ES-I3 (cell line): ENCODE results near the gene RANBP3L.
"Not testable (repeated sequence)": the region's sequence is repeated elsewhere in the genome, so short reads cannot be mapped to it uniquely, and the experiment has no call there.

Experiments used
- H3K36me3 ChIP-seq: 2 replicates; pipeline ENCODE4 v1.6.1; 2013; ENCODE audit warnings: mild to moderate bottlenecking, low read length, control low read depth, moderate library complexity; ENCODE audit not compliant: insufficient read depth
- H3K4me1 ChIP-seq: 2 replicates; pipeline ENCODE4 v1.6.1; 2013; ENCODE audit warnings: mild to moderate bottlenecking, control low read depth, low read length; ENCODE audit not compliant: insufficient read depth
- H3K9ac ChIP-seq: 2 replicates; pipeline ENCODE4 v1.6.1; 2013; ENCODE audit warnings: low read depth, mild to moderate bottlenecking, low read length, moderate library complexity
- H3K9me3 ChIP-seq: 2 replicates; pipeline ENCODE4 v1.6.1; 2013; ENCODE audit warnings: mild to moderate bottlenecking, low read length, moderate library complexity; ENCODE audit not compliant: control insufficient read depth, insufficient read depth

RANBP3L gene

DNA sequence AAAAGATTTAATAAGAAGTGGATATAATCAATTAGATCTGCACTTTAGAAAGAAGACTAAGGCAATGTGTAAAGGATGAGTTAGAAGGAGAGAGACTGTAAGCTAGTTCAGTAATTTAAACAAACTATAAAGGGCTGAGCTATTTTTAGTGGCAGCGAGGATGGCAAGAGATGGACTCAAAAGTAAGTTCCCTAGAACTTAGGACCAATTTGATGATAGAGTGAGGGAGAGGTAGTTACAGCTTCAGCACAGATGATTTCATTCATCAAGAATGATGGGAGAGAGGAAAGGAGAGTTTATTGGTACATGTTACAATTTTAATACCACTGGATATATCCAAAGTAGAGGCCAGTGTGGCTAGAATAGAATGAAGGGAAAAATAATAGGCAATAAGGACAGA, 79.1 kb downstream of the RANBP3L start:
- H3K9ac ChIP-seq, result no peak overlapping the region
- no peaks in the 10 kb centered on the region for H3K9me3 ChIP-seq
- no peaks in the 10 kb centered on the region for H3K36me3 ChIP-seq
- no peaks in the 10 kb centered on the region for H3K4me1 ChIP-seq

DNA sequence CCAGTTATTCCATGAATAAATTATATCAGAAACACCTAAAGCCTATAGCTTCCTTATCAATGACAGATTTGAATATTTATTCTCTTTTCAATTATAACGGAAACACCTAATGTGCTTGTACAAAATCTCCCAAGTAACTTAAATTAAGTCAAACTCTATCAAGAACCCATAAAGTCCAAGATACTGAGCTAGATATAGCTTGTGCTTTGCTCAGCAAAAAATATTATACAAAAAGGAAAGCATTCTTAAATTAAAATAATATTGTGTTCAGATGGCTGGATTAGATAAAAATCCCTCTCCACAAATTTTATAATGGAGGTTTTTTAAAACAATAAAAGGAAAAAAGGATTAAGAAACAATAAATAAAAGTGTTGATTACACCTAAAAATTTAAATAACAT, 83.7 kb downstream of the RANBP3L start:
- Histone ChIP-seq H3K36me3 (no peaks in the 10 kb centered on the region), H3K9me3 (no peaks in the 10 kb centered on the region), H3K4me1 (no peaks in the 10 kb centered on the region), H3K9ac (no peak overlapping the region)

DNA sequence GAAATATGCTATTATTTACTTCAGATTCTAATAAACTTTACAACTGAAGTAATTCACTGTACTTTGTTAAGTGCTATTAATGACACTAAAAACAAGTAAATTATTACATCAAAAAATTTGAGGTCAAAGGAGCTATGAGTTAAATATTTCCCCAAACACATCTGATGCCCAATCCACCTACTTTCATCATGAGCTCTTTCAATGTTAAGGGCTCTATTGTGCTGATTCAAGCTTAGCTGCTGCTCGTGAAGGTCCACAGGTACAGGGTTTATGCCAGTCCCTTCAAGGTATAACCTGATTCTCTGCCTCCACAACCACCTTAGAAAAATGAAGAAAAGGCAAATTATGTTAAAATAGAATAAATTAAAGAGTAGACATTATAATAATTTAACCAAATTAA, 84.1 kb downstream of the RANBP3L start:
- H3K36me3 ChIP-seq, result no peaks in the 10 kb centered on the region

DNA sequence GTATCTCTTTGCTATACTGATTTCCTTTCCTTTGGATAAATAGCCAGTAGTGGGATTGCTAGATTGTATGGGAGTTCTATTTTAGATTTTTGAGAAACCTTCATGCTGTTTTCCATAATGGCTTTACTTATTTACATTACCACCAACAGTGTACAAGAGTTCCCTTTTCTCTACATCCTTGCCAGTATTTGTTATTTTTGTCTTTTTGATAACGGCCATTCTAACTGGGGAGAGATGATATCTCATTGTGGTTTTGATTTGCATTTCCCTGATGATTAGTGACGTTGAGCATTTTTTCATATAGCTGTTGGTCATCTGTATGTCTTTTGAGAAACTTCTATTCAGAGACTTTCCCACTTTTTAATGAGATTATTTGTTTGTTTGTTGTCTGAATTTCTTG, 85.8 kb downstream of the RANBP3L start:
- Histone ChIP-seq H3K9ac (no peak overlapping the region), H3K9me3 (no peaks in the 10 kb centered on the region), H3K36me3 (no peaks in the 10 kb centered on the region), H3K4me1 (no peaks in the 10 kb centered on the region)

More for the DNA sequence above, 84.1 kb downstream of the RANBP3L start:
- H3K9ac ChIP-seq, result no peak overlapping the region
- no peaks in the 10 kb centered on the region for H3K4me1 ChIP-seq
- no peaks in the 10 kb centered on the region for H3K9me3 ChIP-seq

DNA sequence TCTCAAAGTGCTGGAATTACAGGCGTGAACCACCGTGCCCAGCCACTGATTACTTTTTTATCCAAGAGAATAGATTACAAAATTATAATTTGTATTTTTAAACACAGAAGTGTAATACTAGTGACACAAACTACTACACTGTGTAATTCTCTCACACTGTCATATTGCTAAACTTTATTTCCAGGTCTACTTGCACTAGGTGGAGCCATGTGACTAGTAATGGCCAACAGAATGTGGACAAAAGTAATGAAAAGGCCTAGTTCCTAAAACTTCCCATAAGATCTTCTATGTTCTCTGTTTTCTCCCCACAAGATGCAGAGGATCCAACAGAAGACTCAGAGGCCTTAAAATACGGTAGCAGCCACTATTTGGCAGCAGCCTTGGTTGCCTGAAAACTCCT, 87.3 kb downstream of the RANBP3L start:
- Histone ChIP-seq H3K36me3 (no peaks in the 10 kb centered on the region), H3K9me3 (no peaks in the 10 kb centered on the region), H3K4me1 (no peaks in the 10 kb centered on the region), H3K9ac (no peak overlapping the region)

DNA sequence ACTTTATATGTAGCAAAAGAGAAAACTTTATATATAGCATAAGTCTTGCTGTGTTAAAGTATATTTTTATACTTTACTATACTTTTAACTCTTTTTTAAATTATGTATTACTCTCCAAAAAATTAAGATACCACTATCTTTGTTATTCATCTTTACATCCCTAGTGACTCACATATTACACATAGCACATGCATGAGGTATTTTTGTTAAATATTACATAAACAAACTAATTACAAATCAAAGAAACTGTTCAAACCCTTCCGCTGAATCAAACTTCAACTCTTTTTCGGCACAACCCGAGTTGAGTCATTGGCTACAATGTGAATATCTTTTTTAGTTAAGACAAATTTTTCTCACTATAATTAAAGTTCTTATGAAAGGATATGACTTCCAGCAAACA, 92.0 kb downstream of the RANBP3L start:
- Histone ChIP-seq H3K36me3 (peaks cover 2% of the 10 kb centered on the region; the same call in 1 of the 2 replicates), H3K9ac (no peak overlapping the region), H3K9me3 (no peaks in the 10 kb centered on the region), H3K4me1 (no peaks in the 10 kb centered on the region)

DNA sequence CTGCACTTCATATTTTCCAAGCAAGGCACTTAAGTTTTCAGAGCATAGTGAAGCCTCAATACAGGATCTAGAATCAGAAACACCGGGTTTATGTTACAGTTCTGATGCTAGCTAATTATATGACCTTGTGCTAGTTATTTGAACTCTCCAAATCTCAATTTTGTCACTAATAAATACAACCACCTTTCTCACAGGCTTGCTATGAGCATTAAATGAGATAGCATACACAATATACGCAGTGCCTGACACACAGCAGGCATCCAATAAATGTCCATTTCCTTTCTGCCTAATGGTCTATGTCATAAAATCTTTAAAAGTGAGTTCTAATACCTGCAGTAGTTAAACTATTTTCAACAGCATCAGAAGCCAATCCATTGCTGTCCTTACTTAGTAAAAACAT, 92.9 kb downstream of the RANBP3L start:
- peaks cover 2% of the 10 kb centered on the region; the same call in 1 of the 2 replicates for H3K36me3 ChIP-seq

DNA sequence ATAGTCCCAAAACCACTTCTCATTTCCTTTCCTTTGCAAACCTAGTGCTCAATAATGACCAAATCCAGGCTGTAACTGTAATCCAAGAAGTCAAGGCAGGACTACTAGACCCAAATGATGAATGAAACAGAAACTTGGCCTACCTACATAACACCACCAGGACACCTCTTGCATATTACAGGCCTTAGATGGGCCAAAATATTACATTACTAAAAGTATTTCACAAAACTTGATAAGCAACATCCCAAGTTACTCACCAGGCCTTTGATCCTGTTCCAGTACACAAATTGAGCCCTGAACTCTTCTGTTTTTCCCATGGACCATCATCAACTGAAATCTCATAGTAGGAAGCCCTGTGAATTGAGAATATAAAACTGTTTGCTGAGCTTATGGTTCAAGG, 94.8 kb downstream of the RANBP3L start:
- H3K4me1 ChIP-seq, result no peaks in the 10 kb centered on the region
- peaks cover 2% of the 10 kb centered on the region; the same call in 1 of the 2 replicates for H3K36me3 ChIP-seq
- no peaks in the 10 kb centered on the region for H3K9me3 ChIP-seq
- H3K9ac ChIP-seq, result no peak overlapping the region

More for the DNA sequence above, 92.9 kb downstream of the RANBP3L start:
- H3K9me3 ChIP-seq, result no peaks in the 10 kb centered on the region
- H3K4me1 ChIP-seq, result no peaks in the 10 kb centered on the region
- H3K9ac ChIP-seq, result no peak overlapping the region

DNA sequence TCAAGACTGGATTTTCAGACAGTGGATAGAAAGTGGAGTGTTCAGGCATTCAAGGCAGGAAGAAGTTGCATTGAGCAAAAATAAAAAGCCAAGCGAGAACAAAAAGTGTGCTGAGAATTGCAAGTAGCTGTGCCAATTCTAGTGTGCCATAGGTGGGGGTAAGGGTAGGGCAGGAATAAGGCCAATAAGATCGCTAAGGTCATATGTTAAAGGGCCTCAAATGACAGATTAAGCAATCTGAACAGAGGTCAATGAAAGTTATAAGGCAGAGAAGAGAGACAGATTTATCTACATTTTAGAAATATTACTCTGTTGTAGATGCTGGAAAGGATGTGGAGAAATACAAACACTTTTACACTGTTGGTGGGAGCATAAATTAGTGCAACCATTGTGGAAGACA, 96.4 kb downstream of the RANBP3L start:
- peaks cover 2% of the 10 kb centered on the region; the same call in 1 of the 2 replicates for H3K36me3 ChIP-seq
- H3K9ac ChIP-seq, result no peak overlapping the region
- no peaks in the 10 kb centered on the region for H3K9me3 ChIP-seq
- H3K4me1 ChIP-seq, result no peaks in the 10 kb centered on the region

DNA sequence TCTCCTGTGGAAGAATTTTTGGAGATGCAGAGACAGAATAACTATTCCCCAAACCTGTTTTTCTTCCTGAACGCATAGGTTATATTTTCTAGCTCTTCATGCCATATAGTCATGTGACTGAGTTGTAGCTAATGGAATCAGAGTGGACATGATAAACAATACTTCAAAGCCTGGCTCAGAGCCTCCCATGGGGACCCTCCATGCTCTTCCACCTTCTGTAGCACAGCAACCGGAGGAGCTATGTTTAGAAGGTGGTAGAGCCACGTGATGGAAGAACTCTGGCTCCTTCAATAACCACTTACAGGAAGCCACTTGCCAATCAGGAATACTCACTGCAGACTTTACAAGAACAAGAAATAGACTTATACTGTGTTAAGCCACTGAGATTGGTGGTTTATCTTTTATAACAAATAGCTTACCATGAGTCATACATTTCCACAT, 99.2 kb downstream of the RANBP3L start:
- no peaks in the 10 kb centered on the region for H3K4me1 ChIP-seq
- H3K9ac ChIP-seq, result no peak overlapping the region
- peaks cover 2% of the 10 kb centered on the region; the same call in 1 of the 2 replicates for H3K36me3 ChIP-seq
- no peaks in the 10 kb centered on the region for H3K9me3 ChIP-seq

DNA sequence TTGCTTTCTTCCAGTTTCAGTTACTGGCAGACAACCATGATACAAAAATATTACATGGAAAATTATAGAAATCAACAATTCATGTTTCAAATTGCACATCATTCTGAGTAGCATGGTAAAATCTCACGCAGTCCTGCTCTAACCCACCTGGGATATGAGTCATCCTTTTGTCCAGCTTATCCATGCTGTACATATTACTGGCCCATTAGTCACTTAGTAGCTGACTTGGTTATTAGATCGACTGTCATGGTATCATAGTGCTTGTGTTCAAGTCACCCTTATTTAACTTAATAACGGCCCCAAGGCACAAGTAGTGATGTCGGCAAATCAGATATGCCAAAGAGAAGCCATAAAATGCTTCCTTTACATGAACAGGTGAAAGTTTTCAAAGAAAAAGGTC, 101.2 kb downstream of the RANBP3L start:
- Histone ChIP-seq H3K4me1 (no peaks in the 10 kb centered on the region), H3K9me3 (no peaks in the 10 kb centered on the region), H3K36me3 (peaks cover 2% of the 10 kb centered on the region; the same call in 1 of the 2 replicates)

DNA sequence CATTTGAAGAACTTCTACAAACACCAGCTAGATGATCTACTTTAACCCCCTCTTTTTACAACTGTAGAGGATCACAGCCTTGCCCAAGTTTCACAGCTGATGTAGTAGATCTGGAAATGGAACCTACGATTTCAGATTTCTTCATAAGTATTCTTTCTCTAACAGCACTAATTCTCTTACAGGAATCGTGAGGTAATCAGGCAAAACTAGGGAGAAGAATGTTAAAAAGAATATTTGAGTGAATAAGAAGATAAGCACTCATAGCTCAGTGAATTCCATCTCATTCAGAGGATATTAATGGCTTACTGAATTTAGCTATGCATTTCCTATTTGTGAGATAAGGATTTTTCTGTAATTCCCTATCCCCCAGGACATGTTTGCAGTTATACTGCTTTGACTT, 102.1 kb downstream of the RANBP3L start:
- Histone ChIP-seq H3K36me3 (no peaks in the 10 kb centered on the region; the same call in 1 of the 2 replicates), H3K4me1 (no peaks in the 10 kb centered on the region), H3K9me3 (no peaks in the 10 kb centered on the region), H3K9ac (no peak overlapping the region)

More for the DNA sequence above, 101.2 kb downstream of the RANBP3L start:
- H3K9ac ChIP-seq, result no peak overlapping the region

DNA sequence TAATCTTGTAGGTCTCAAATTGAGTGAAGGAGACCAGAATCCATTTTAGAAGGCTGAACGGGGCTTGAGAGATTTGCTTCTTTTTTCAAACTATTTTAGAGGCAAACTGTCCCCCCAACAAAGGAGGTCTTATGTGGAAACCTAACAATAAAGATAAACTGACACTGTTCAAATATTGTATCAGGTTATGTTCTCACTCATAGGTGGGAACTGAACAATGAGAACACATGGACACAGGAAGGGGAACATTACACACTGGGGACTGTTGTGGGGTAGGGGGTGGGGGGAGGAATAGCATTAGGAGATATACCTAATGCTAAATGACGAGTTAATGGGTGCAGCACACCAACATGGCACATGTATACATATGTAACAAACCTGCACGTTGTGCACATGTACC, 102.9 kb downstream of the RANBP3L start:
- not testable (repeated sequence) for H3K36me3 ChIP-seq, H3K9me3 ChIP-seq, H3K4me1 ChIP-seq, H3K9ac ChIP-seq
